Calu3 (cell line): ENCODE results near the gene TTC21A. TPM values are rescaled to one million over a fixed set of nuclear protein-coding genes. Genes with fewer than 3 reads are reported as not detected.

ENCODE experiments used
- BruUV-seq: library from RNA; stranded (reverse); fragments of 400-500 nt; replicated peaks from 2 replicates; lab custom pipeline; 2021; lab: Mats Ljungman, UMichigan
- CTCF ChIA-PET: fragments of 300-600 bp; sonication (Branson Sonifier 250); formaldehyde crosslinking; loops from one replicate; lab custom pipeline; 2022; ENCODE audit warnings: antibody characterized with exemption; lab: Charles Lee
- DNase-seq: peaks from one replicate; pipeline ENCODE4 v3.0.0; 2022
- H3K27ac Mint-ChIP-seq: one replicate; pipeline ENCODE4 v1.8.0; 2022; ENCODE audit warnings: mixed read lengths; ENCODE audit not compliant: unreplicated experiment
- H3K27me3 Mint-ChIP-seq: one replicate; pipeline ENCODE4 v1.8.0; 2022; ENCODE audit warnings: mixed read lengths; ENCODE audit not compliant: unreplicated experiment
- H3K36me3 Mint-ChIP-seq: one replicate; pipeline ENCODE4 v1.8.0; 2022; ENCODE audit warnings: mild to moderate bottlenecking, moderate library complexity, mixed read lengths; ENCODE audit not compliant: insufficient read depth, unreplicated experiment
- H3K4me1 Mint-ChIP-seq: one replicate; pipeline ENCODE4 v1.8.0; 2022; ENCODE audit warnings: mild to moderate bottlenecking, low read depth, mixed read lengths; ENCODE audit not compliant: unreplicated experiment
- H3K4me3 Mint-ChIP-seq: one replicate; pipeline ENCODE4 v1.8.0; 2022; ENCODE audit warnings: mild to moderate bottlenecking, low read depth, moderate library complexity, mixed read lengths; ENCODE audit not compliant: unreplicated experiment
- H3K9me3 Mint-ChIP-seq: one replicate; pipeline ENCODE4 v1.8.0; 2022; ENCODE audit warnings: low read depth, mixed read lengths; ENCODE audit not compliant: unreplicated experiment
- CTCF ChIP-seq: fragments of 200-600 bp; IDR thresholded peaks from one replicate; pipeline ENCODE4 v1.8.0; 2022; ENCODE audit warnings: antibody characterized with exemption; ENCODE audit not compliant: unreplicated experiment
- intact Hi-C: fragments of 100-400 bp; cut with micrococcal nuclease; formaldehyde crosslinking; loops from one replicate; pipeline ENCODE4 v1.10.0; 2022; ENCODE audit not compliant: unreplicated experiment
- total RNA-seq: library from RNA; stranded (reverse); gene quantifications from 2 replicates; pipeline ENCODE4 v1.2.3, GENCODE V29; 2022

TTC21A gene
- total RNA-seq, 1 experiment from 2014 or later, result 8.1 TPM

GRCh38 chr3:39180546-39181346 lies 73.3 kb downstream of the TTC21A start:
- no peaks in the 10 kb centered on the region for H3K27me3 Mint-ChIP-seq
- CTCF ChIA-PET, result interaction anchor here (0.7 kb wide), 1 partner anchor 56 kb away, joined by 3 read pairs; no protein-coding TSS in a partner anchor
- peak overlapping the region; percentile 76 for H3K4me3 Mint-ChIP-seq
- intact Hi-C loops, result no loop called here
- H3K27ac Mint-ChIP-seq, result peak overlapping the region; percentile 68
- H3K9me3 Mint-ChIP-seq, result no peaks in the 10 kb centered on the region
- peaks cover 29% of the 10 kb centered on the region for H3K4me1 Mint-ChIP-seq
- peak; percentile 89 for DNase-seq
- TF ChIP-seq CTCF, result no peak
- BruUV-seq, result no TSS peak
- H3K36me3 Mint-ChIP-seq, result peaks cover 23% of the 10 kb centered on the region

- peaks cover 29% of the 10 kb centered on the region for H3K4me1 Mint-ChIP-seq
- DNase-seq, result no peak
- no peaks in the 10 kb centered on the region for H3K27me3 Mint-ChIP-seq
- CTCF ChIA-PET, result no interaction called here
- intact Hi-C loops, result no loop called here
- no peaks in the 10 kb centered on the region for H3K9me3 Mint-ChIP-seq
- H3K4me3 Mint-ChIP-seq, result peak overlapping the region; percentile 76
- no TSS peak for BruUV-seq
- H3K36me3 Mint-ChIP-seq, result peaks cover 23% of the 10 kb centered on the region
- TF ChIP-seq CTCF, result no peak
- H3K27ac Mint-ChIP-seq, result no peak overlapping the region
Observed at GRCh38 chr3:39181408-39182335, 74.2 kb downstream of the TTC21A start.

- Mint-ChIP-seq H3K9me3 (no peaks in the 10 kb centered on the region), H3K4me3 (no peak overlapping the region), H3K4me1 (peaks cover 28% of the 10 kb centered on the region), H3K27ac (no peak overlapping the region), H3K27me3 (no peaks in the 10 kb centered on the region), H3K36me3 (peaks cover 17% of the 10 kb centered on the region)
- BruUV-seq, result no TSS peak
- TF ChIP-seq CTCF, result no peak
- intact Hi-C loops, result no loop called here
- no peak for DNase-seq
- CTCF ChIA-PET, result interaction anchor here (1.1 to 1.7 kb wide), 2 partner anchors 58 to 109 kb away, joined by 3 to 6 read pairs; no protein-coding TSS in a partner anchor
Observed at GRCh38 chr3:39183211-39184080, 76.0 kb downstream of the TTC21A start.
